ENCODE data around the gene LHFPL6.
A peak's percentile ranks its signal among the peaks of the same experiment; 100 is the strongest.

Gene LHFPL6

GRCh38 chr13:39419876-39420275 is 183.1 kb downstream of the LHFPL6 start:
- no peak for TF ChIP-seq CTCF (IDR thresholded peaks at IDR 0.05; ENCODE audit: poor library complexity, severe bottlenecking)
- Histone ChIP-seq H3K4me3 (ENCODE audit: severe bottlenecking) (no peak overlapping the region), H3K9me3 (ENCODE audit: severe bottlenecking) (no peaks in the 10 kb centered on the region), H3K4me1 (ENCODE audit: insufficient read depth, poor library complexity, severe bottlenecking) (peaks cover 5% of the 10 kb centered on the region), H3K27me3 (ENCODE audit: insufficient read depth, poor library complexity, severe bottlenecking) (no peaks in the 10 kb centered on the region), H3K36me3 (ENCODE audit: low read depth) (no peaks in the 10 kb centered on the region), H3K27ac (ENCODE audit: poor library complexity, severe bottlenecking) (no peak overlapping the region)
- DNase-seq (ENCODE audit: low spot score) (no peak), ATAC-seq (ENCODE audit: low read depth) (no peak)

- no peak overlapping the region for H3K27ac ChIP-seq (ENCODE audit: poor library complexity, severe bottlenecking)
- TF ChIP-seq CTCF (IDR thresholded peaks at IDR 0.05; ENCODE audit: poor library complexity, severe bottlenecking) = no peak
- no peaks in the 10 kb centered on the region for H3K36me3 ChIP-seq (ENCODE audit: low read depth)
Measured at GRCh38 chr13:39419068-39419467, 183.9 kb downstream of the LHFPL6 start.

GRCh38 chr13:39418424-39418823 is 184.6 kb downstream of the LHFPL6 start:
- TF ChIP-seq CTCF (IDR thresholded peaks at IDR 0.05; ENCODE audit: poor library complexity, severe bottlenecking) = no peak
- no peak for DNase-seq (ENCODE audit: low spot score)
- Histone ChIP-seq H3K4me3 (ENCODE audit: severe bottlenecking) (no peak overlapping the region), H3K27me3 (ENCODE audit: insufficient read depth, poor library complexity, severe bottlenecking) (no peaks in the 10 kb centered on the region), H3K4me1 (ENCODE audit: insufficient read depth, poor library complexity, severe bottlenecking) (peaks cover 5% of the 10 kb centered on the region), H3K27ac (ENCODE audit: poor library complexity, severe bottlenecking) (no peak overlapping the region), H3K9me3 (ENCODE audit: severe bottlenecking) (no peaks in the 10 kb centered on the region), H3K36me3 (ENCODE audit: low read depth) (no peaks in the 10 kb centered on the region)
- ATAC-seq (ENCODE audit: low read depth) = no peak

More at GRCh38 chr13:39419068-39419467, 183.9 kb downstream of the LHFPL6 start:
- ATAC-seq (ENCODE audit: low read depth) (no peak), DNase-seq (ENCODE audit: low spot score) (no peak)
- H3K27me3 ChIP-seq (ENCODE audit: insufficient read depth, poor library complexity, severe bottlenecking) = no peaks in the 10 kb centered on the region
- H3K9me3 ChIP-seq (ENCODE audit: severe bottlenecking) = no peaks in the 10 kb centered on the region
- H3K4me3 ChIP-seq (ENCODE audit: severe bottlenecking) = no peak overlapping the region
- peaks cover 5% of the 10 kb centered on the region for H3K4me1 ChIP-seq (ENCODE audit: insufficient read depth, poor library complexity, severe bottlenecking)

GRCh38 chr13:39417643-39418042 is 185.3 kb downstream of the LHFPL6 start:
- TF ChIP-seq CTCF (IDR thresholded peaks at IDR 0.05; ENCODE audit: poor library complexity, severe bottlenecking) = no peak
- no peaks in the 10 kb centered on the region for H3K27me3 ChIP-seq (ENCODE audit: insufficient read depth, poor library complexity, severe bottlenecking)
- peak; percentile 35; the same call in 1 of the 3 replicates for ATAC-seq (ENCODE audit: low read depth)
- peaks cover 5% of the 10 kb centered on the region for H3K4me1 ChIP-seq (ENCODE audit: insufficient read depth, poor library complexity, severe bottlenecking)
- H3K27ac ChIP-seq (ENCODE audit: poor library complexity, severe bottlenecking) = no peak overlapping the region
- H3K9me3 ChIP-seq (ENCODE audit: severe bottlenecking) = no peaks in the 10 kb centered on the region
- H3K4me3 ChIP-seq (ENCODE audit: severe bottlenecking) = no peak overlapping the region
- DNase-seq (ENCODE audit: low spot score) = no peak
- no peaks in the 10 kb centered on the region for H3K36me3 ChIP-seq (ENCODE audit: low read depth)

- Histone ChIP-seq H3K36me3 (ENCODE audit: low read depth) (no peaks in the 10 kb centered on the region), H3K27ac (ENCODE audit: poor library complexity, severe bottlenecking) (no peak overlapping the region), H3K4me3 (ENCODE audit: severe bottlenecking) (no peak overlapping the region), H3K4me1 (ENCODE audit: insufficient read depth, poor library complexity, severe bottlenecking) (peaks cover 5% of the 10 kb centered on the region), H3K9me3 (ENCODE audit: severe bottlenecking) (no peaks in the 10 kb centered on the region), H3K27me3 (ENCODE audit: insufficient read depth, poor library complexity, severe bottlenecking) (no peaks in the 10 kb centered on the region)
- peak; percentile 3 for TF ChIP-seq CTCF (IDR thresholded peaks at IDR 0.05; ENCODE audit: poor library complexity, severe bottlenecking)
- ATAC-seq (ENCODE audit: low read depth) (no peak), DNase-seq (ENCODE audit: low spot score) (no peak)
Measured at GRCh38 chr13:39417131-39417530, 185.9 kb downstream of the LHFPL6 start.
